WTC11 (cell line): ENCODE data around the gene ARL15.

ENCODE experiments used
- CREM ChIP-seq: sonication (generic); formaldehyde crosslinking; IDR thresholded peaks from 2 replicates; pipeline ENCODE4 v1.8.1; 2022; ENCODE audit warnings: mild to moderate bottlenecking, missing genetic modification reagents, moderate library complexity
- EMX1 ChIP-seq: fragments of 250-450 bp; sonication (Bioruptor Pico); IDR thresholded peaks from 2 replicates; pipeline ENCODE4 v1.8.0; 2021; ENCODE audit warnings: mild to moderate bottlenecking
- ESRRA ChIP-seq: sonication (generic); formaldehyde crosslinking; IDR thresholded peaks from 2 replicates; pipeline ENCODE4 v1.8.1; 2022; ENCODE audit warnings: mild to moderate bottlenecking, missing genetic modification reagents, borderline replicate concordance
- IRF2 ChIP-seq: sonication (generic); formaldehyde crosslinking; IDR thresholded peaks from 2 replicates; pipeline ENCODE4 v1.8.0; 2022; ENCODE audit warnings: low read depth, missing genetic modification reagents, borderline replicate concordance
- NFYB ChIP-seq: sonication (generic); formaldehyde crosslinking; conservative IDR thresholded peaks from 2 replicates; pipeline ENCODE4 v1.8.0; 2022; ENCODE audit warnings: low read depth, missing genetic modification reagents
- PRRX2 ChIP-seq: fragments of 250-450 bp; sonication (Bioruptor Pico); IDR thresholded peaks from 2 replicates; pipeline ENCODE4 v1.8.0; 2021; ENCODE audit warnings: mild to moderate bottlenecking
- SP1 ChIP-seq: sonication (generic); formaldehyde crosslinking; conservative IDR thresholded peaks from 2 replicates; pipeline ENCODE4 v1.8.1; 2022; ENCODE audit warnings: missing genetic modification reagents
- TF ChIP-seq, protein P1 (sequence below): fragments of 200-600 bp; IDR thresholded peaks from 2 replicates; pipeline ENCODE4 v1.8.0; 2022; ENCODE audit warnings: antibody characterized with exemption
- TF ChIP-seq, protein P2 (sequence below): sonication (generic); formaldehyde crosslinking; IDR thresholded peaks from 2 replicates; pipeline ENCODE4 v1.8.1; 2022; ENCODE audit warnings: low read depth, mild to moderate bottlenecking, moderate library complexity, missing genetic modification reagents, borderline replicate concordance
- TF ChIP-seq, protein P3 (sequence below): sonication (generic); formaldehyde crosslinking; IDR thresholded peaks from 2 replicates; pipeline ENCODE4 v1.8.1; 2023; ENCODE audit warnings: mild to moderate bottlenecking, missing genetic modification reagents
- TF ChIP-seq, protein P4 (sequence below): sonication (generic); formaldehyde crosslinking; IDR thresholded peaks from 2 replicates; pipeline ENCODE4 v1.8.1; 2023; ENCODE audit warnings: mild to moderate bottlenecking, missing genetic modification reagents, borderline replicate concordance
- TF ChIP-seq, protein P5 (sequence below): sonication (generic); formaldehyde crosslinking; IDR thresholded peaks from 2 replicates; pipeline ENCODE4 v1.8.0; 2022; ENCODE audit warnings: mild to moderate bottlenecking, missing genetic modification reagents
- TF ChIP-seq, protein P6 (sequence below): sonication (generic); formaldehyde crosslinking; IDR thresholded peaks from 2 replicates; pipeline ENCODE4 v1.8.0; 2022; ENCODE audit warnings: mild to moderate bottlenecking, missing genetic modification reagents

DNA sequence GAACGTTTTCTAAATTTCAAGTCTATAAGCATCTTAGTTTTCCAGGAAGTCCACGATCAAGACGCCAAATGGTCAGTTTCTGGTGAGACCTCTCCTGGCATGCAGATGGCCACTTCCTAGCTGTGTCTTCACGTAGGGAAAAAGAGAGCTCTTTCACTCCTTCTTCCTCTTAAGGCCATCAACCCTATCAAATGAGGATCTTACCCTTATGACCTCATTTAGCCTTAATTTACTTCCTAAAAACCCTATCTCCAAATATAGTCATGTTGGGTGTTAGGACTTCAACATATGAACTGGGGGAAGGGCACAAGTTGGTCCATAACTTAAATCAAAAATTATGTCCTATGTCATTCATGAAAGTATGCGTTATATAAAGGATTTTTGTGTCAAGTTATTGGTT is 229.5 kb downstream of the ARL15 start:
- no peak for TF ChIP-seq IRF2
- TF ChIP-seq, protein P1, sequence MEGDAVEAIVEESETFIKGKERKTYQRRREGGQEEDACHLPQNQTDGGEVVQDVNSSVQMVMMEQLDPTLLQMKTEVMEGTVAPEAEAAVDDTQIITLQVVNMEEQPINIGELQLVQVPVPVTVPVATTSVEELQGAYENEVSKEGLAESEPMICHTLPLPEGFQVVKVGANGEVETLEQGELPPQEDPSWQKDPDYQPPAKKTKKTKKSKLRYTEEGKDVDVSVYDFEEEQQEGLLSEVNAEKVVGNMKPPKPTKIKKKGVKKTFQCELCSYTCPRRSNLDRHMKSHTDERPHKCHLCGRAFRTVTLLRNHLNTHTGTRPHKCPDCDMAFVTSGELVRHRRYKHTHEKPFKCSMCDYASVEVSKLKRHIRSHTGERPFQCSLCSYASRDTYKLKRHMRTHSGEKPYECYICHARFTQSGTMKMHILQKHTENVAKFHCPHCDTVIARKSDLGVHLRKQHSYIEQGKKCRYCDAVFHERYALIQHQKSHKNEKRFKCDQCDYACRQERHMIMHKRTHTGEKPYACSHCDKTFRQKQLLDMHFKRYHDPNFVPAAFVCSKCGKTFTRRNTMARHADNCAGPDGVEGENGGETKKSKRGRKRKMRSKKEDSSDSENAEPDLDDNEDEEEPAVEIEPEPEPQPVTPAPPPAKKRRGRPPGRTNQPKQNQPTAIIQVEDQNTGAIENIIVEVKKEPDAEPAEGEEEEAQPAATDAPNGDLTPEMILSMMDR, result no peak
- TF ChIP-seq, protein P2, sequence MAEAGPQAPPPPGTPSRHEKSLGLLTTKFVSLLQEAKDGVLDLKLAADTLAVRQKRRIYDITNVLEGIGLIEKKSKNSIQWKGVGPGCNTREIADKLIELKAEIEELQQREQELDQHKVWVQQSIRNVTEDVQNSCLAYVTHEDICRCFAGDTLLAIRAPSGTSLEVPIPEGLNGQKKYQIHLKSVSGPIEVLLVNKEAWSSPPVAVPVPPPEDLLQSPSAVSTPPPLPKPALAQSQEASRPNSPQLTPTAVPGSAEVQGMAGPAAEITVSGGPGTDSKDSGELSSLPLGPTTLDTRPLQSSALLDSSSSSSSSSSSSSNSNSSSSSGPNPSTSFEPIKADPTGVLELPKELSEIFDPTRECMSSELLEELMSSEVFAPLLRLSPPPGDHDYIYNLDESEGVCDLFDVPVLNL (CRISPR knock-in tag), result no peak
- no peak for TF ChIP-seq CREM
- no peak for TF ChIP-seq EMX1 (CRISPR knock-in tag)
- TF ChIP-seq PRRX2 (CRISPR knock-in tag), result no peak
- no peak for TF ChIP-seq NFYB
- TF ChIP-seq, protein P3, sequence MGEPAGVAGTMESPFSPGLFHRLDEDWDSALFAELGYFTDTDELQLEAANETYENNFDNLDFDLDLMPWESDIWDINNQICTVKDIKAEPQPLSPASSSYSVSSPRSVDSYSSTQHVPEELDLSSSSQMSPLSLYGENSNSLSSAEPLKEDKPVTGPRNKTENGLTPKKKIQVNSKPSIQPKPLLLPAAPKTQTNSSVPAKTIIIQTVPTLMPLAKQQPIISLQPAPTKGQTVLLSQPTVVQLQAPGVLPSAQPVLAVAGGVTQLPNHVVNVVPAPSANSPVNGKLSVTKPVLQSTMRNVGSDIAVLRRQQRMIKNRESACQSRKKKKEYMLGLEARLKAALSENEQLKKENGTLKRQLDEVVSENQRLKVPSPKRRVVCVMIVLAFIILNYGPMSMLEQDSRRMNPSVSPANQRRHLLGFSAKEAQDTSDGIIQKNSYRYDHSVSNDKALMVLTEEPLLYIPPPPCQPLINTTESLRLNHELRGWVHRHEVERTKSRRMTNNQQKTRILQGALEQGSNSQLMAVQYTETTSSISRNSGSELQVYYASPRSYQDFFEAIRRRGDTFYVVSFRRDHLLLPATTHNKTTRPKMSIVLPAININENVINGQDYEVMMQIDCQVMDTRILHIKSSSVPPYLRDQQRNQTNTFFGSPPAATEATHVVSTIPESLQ (CRISPR knock-in tag), result no peak
- TF ChIP-seq SP1, result no peak
- TF ChIP-seq, protein P4, sequence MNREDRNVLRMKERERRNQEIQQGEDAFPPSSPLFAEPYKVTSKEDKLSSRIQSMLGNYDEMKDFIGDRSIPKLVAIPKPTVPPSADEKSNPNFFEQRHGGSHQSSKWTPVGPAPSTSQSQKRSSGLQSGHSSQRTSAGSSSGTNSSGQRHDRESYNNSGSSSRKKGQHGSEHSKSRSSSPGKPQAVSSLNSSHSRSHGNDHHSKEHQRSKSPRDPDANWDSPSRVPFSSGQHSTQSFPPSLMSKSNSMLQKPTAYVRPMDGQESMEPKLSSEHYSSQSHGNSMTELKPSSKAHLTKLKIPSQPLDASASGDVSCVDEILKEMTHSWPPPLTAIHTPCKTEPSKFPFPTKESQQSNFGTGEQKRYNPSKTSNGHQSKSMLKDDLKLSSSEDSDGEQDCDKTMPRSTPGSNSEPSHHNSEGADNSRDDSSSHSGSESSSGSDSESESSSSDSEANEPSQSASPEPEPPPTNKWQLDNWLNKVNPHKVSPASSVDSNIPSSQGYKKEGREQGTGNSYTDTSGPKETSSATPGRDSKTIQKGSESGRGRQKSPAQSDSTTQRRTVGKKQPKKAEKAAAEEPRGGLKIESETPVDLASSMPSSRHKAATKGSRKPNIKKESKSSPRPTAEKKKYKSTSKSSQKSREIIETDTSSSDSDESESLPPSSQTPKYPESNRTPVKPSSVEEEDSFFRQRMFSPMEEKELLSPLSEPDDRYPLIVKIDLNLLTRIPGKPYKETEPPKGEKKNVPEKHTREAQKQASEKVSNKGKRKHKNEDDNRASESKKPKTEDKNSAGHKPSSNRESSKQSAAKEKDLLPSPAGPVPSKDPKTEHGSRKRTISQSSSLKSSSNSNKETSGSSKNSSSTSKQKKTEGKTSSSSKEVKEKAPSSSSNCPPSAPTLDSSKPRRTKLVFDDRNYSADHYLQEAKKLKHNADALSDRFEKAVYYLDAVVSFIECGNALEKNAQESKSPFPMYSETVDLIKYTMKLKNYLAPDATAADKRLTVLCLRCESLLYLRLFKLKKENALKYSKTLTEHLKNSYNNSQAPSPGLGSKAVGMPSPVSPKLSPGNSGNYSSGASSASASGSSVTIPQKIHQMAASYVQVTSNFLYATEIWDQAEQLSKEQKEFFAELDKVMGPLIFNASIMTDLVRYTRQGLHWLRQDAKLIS (CRISPR knock-in tag), result no peak
- TF ChIP-seq, protein P5, sequence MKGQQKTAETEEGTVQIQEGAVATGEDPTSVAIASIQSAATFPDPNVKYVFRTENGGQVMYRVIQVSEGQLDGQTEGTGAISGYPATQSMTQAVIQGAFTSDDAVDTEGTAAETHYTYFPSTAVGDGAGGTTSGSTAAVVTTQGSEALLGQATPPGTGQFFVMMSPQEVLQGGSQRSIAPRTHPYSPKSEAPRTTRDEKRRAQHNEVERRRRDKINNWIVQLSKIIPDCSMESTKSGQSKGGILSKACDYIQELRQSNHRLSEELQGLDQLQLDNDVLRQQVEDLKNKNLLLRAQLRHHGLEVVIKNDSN (CRISPR knock-in tag), result no peak
- TF ChIP-seq, protein P6, sequence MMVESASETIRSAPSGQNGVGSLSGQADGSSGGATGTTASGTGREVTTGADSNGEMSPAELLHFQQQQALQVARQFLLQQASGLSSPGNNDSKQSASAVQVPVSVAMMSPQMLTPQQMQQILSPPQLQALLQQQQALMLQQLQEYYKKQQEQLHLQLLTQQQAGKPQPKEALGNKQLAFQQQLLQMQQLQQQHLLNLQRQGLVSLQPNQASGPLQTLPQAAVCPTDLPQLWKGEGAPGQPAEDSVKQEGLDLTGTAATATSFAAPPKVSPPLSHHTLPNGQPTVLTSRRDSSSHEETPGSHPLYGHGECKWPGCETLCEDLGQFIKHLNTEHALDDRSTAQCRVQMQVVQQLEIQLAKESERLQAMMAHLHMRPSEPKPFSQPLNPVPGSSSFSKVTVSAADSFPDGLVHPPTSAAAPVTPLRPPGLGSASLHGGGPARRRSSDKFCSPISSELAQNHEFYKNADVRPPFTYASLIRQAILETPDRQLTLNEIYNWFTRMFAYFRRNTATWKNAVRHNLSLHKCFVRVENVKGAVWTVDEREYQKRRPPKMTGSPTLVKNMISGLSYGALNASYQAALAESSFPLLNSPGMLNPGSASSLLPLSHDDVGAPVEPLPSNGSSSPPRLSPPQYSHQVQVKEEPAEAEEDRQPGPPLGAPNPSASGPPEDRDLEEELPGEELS (CRISPR knock-in tag), result no peak
- no peak for TF ChIP-seq ESRRA
